GM13977 (cell line): ENCODE data around the gene CYP21A2.
A peak's percentile ranks its signal among the peaks of the same experiment; 100 is the strongest.
"Not testable (repeated sequence)": the region's sequence is repeated elsewhere in the genome, so short reads cannot be mapped to it uniquely, and the experiment has no call there.

Experiments used
- DNase-seq: peaks from one replicate; pipeline ENCODE4 v3.0.0; 2012; ENCODE audit warnings: low spot score
- in situ Hi-C: fragments of 300-500 bp; cut with MboI; formaldehyde crosslinking; loops from one replicate; pipeline ENCODE4 v1.12.0; 2022; ENCODE audit warnings: low sequenced_read_pairs, low pct_unique_long_range_greater_than_20kb, mixed read lengths, inconsistent platforms; ENCODE audit not compliant: unreplicated experiment

CYP21A2 gene

GRCh38 chr6:32037598-32038524, at the start of gene CYP21A2:
TSS of gene CYP21A2 (plus strand) at chr6:32038415. CDS start at chr6:32038423, 8 bp downstream.
- DNase-seq, in situ Hi-C loops: not testable (repeated sequence)

- in situ Hi-C loops, DNase-seq: not testable (repeated sequence)
Observed at GRCh38 chr6:31989363-31989762, 48.9 kb upstream of the CYP21A2 start.

GRCh38 chr6:31994421-31994820, 43.8 kb upstream of the CYP21A2 start:
- in situ Hi-C loops, DNase-seq: not testable (repeated sequence)

GRCh38 chr6:31996385-31996784, 41.8 kb upstream of the CYP21A2 start:
- DNase-seq, in situ Hi-C loops: not testable (repeated sequence)

- DNase-seq, in situ Hi-C loops: not testable (repeated sequence)
Observed at GRCh38 chr6:32002546-32003268, 35.5 kb upstream of the CYP21A2 start.

GRCh38 chr6:32003301-32003700, 34.9 kb upstream of the CYP21A2 start:
- in situ Hi-C loops, DNase-seq: not testable (repeated sequence)

GRCh38 chr6:32004393-32004792, 33.8 kb upstream of the CYP21A2 start:
- in situ Hi-C loops, result not testable (repeated sequence)

GRCh38 chr6:32004864-32005537, 33.2 kb upstream of the CYP21A2 start:
- in situ Hi-C loops, result not testable (repeated sequence)

More at GRCh38 chr6:32004393-32004792, 33.8 kb upstream of the CYP21A2 start:
- not testable (repeated sequence) for DNase-seq

GRCh38 chr6:32005538-32005880, 32.7 kb upstream of the CYP21A2 start:
- in situ Hi-C loops, DNase-seq: not testable (repeated sequence)

More at GRCh38 chr6:32004864-32005537, 33.2 kb upstream of the CYP21A2 start:
- not testable (repeated sequence) for DNase-seq

GRCh38 chr6:32005991-32006529, 32.2 kb upstream of the CYP21A2 start:
- DNase-seq, result peak; percentile 3
- in situ Hi-C loops, result not testable (repeated sequence)

- DNase-seq, in situ Hi-C loops: not testable (repeated sequence)
Observed at GRCh38 chr6:32007086-32007485, 31.1 kb upstream of the CYP21A2 start.

GRCh38 chr6:32008037-32008436, 30.2 kb upstream of the CYP21A2 start:
- in situ Hi-C loops, DNase-seq: not testable (repeated sequence)

- DNase-seq, in situ Hi-C loops: not testable (repeated sequence)
Observed at GRCh38 chr6:32008616-32009015, 29.6 kb upstream of the CYP21A2 start.

GRCh38 chr6:32009537-32009936, 28.7 kb upstream of the CYP21A2 start:
- in situ Hi-C loops, DNase-seq: not testable (repeated sequence)

- in situ Hi-C loops, DNase-seq: not testable (repeated sequence)
Observed at GRCh38 chr6:32010856-32011530, 27.2 kb upstream of the CYP21A2 start.

- not testable (repeated sequence) for DNase-seq
Observed at GRCh38 chr6:32012941-32013617, 25.1 kb upstream of the CYP21A2 start.

More at GRCh38 chr6:32012941-32013617, 25.1 kb upstream of the CYP21A2 start:
- in situ Hi-C loops, result not testable (repeated sequence)
